GM19239 (cell line): ENCODE results near the gene PRKG1.

Source experiments
- DNase-seq: peaks from one replicate; pipeline ENCODE4 v3.0.0; 2011; ENCODE audit warnings: low spot score; ENCODE audit not compliant: insufficient read length
- FAIRE-seq: peaks from 2 replicates; lab custom pipeline; 2011; peaks lifted over from hg19 to GRCh38; lab: Jason Lieb, UNC

PRKG1 gene

GRCh38 chr10:51462076-51462779 lies 387.9 kb downstream of the PRKG1 start:
- DNase-seq (no peak), FAIRE-seq (no peak)

GRCh38 chr10:51468424-51468823 lies 394.1 kb downstream of the PRKG1 start:
- no peak for FAIRE-seq
- no peak for DNase-seq

DNA sequence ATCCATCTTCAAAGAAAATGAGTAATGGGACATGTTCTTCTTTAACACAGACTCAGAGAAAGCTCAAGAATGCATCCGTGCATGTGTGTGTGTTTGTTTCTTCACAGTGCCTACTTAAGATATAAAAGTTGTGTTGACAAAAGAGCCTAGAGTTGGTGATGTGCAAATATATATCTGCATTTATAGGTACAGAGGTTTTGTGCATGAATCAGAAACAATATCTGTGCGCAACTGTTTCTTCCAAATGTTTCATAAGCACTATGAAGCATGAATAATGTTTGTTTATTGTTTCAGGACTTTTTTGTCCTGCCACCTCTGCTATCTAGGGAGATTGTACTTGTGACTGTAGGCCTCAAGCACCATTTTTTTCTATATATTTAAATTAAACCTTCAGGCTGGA lies 395.4 kb downstream of the PRKG1 start:
- no peak for DNase-seq
- no peak for FAIRE-seq

GRCh38 chr10:51471271-51471670 lies 397.0 kb downstream of the PRKG1 start:
- FAIRE-seq (no peak), DNase-seq (no peak)

GRCh38 chr10:51472154-51472553 lies 397.9 kb downstream of the PRKG1 start:
- no peak for DNase-seq
- FAIRE-seq = no peak

DNA sequence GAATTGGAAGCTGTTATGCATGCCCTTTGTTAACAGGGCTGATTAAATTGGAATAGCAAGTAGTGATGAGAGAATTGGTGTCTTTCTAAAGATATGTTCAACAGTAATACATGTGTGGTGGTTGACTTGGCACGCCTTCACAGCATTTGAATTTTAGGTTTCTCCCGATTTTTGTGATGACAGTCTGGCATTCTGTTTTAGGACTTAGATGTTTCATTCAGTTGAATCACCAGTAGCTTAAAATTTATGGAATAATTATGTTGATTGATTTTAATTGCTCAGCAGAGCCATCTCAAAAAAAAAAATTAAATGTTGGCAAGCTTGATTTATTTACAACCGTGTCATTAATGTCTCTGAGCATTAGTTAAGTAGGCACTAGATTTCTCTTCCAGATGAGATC lies 405.4 kb downstream of the PRKG1 start:
- DNase-seq (no peak), FAIRE-seq (no peak)

- no peak for FAIRE-seq
- DNase-seq = no peak
Observed at GRCh38 chr10:51485668-51486067, 411.4 kb downstream of the PRKG1 start.

DNA sequence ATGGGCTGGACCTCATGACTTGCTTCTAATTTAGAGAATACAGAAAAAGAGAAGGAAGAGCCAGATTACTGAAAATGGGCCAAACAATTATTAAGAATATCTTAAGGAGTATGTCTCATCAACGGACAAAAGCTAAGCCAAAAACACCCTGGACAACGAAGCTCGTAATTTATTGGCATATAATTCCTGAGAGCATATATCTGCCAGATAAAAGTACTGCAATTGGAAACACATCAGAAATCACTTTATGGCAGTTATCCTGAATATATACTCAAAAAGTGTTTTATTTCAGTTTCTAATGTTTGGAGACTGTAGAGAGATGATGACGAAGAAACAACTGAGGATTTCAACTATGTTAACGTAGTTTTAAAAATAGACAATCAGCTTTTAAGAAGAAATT lies 413.3 kb downstream of the PRKG1 start:
- DNase-seq (no peak), FAIRE-seq (no peak)

DNA sequence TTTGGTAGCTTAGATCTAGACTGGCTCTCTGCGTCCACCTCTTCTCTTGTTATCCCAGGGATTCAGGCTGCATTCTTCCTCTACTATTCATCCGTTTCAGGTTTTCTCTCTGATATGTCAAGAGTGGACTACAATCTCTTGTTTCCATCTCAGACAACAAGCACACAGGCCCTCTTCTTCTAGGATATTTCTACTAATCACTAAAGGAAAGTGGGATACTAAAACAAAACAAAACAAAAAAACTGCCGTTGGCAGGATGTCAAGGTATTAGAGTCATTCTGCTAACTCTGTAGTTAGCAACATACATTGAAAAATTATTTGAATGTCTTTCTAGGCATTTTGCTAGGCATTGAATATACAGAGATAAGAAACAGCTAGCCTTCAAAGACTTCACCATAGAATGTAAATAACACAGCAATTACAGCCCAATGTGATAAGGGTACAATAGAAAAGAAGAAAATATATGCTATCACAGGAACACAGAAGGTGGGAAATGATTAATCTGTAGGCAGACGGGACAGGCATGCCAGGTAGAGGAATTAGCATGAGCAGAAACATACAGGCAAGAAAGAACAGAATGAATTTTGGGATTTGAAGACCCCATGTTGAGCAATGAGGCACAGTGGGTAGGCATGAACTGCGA lies 414.6 kb downstream of the PRKG1 start:
- FAIRE-seq (no peak), DNase-seq (no peak)

GRCh38 chr10:51498424-51498823 lies 424.1 kb downstream of the PRKG1 start:
- FAIRE-seq (no peak), DNase-seq (no peak)

GRCh38 chr10:51501396-51501795 lies 427.1 kb downstream of the PRKG1 start:
- DNase-seq = no peak
- FAIRE-seq = no peak

DNA sequence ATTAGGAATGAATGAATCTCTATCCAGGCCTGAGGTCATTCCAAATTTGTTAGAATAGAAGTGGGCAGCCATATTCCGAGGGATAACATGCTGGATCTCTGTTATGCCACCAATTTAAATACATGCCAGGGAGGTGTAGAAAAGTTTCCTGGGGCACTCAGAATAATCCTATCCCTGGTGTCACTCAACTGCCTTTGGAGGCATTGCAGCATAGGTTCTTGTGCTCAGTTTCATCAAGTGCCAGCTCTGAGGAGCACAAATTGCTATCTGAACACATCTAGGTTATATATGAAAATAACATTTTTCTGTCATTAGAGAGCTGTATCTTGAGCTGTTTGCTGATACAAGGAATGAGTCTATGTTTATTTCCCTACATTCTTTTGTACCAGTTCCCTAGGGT lies 427.8 kb downstream of the PRKG1 start:
- FAIRE-seq = no peak
- DNase-seq = no peak

DNA sequence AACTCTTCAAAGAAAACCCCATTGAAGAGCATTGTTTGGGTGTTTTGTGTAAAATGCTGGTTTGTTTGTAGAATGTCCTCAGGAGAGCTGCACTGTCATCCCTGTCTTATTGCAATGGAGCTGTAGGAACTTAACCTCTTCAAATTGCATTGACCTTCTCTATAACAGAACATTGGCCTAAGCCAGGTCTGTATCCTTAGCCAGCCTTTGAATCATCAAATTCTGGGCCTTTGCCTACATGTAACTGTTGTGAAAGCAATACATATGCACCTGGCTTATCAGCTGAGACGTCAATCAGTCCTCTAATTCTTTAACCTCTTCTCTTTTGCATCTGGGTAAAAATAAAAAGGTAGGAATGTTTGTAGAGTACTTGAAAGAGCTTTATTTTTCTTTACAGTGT lies 429.1 kb downstream of the PRKG1 start:
- DNase-seq (no peak), FAIRE-seq (no peak)

DNA sequence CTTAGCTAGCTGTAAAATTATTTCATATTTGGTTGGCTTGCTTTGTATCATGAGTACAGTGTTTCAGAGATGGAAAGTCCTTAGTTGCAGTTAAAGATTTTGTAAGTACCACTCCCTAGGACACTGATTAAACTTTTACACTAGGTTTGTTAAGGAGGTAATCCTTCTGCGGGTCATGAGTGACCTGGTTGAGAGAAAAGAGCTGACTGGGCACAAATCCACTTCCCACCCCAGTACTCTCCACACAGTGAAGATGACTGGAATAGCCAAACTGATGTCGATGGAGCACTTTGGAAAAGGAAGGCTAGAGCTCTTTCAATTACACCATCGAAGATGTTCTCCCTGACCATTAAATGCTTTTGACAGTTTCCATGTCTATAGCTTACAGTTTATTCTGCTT lies 433.2 kb downstream of the PRKG1 start:
- FAIRE-seq = no peak
- DNase-seq = no peak

DNA sequence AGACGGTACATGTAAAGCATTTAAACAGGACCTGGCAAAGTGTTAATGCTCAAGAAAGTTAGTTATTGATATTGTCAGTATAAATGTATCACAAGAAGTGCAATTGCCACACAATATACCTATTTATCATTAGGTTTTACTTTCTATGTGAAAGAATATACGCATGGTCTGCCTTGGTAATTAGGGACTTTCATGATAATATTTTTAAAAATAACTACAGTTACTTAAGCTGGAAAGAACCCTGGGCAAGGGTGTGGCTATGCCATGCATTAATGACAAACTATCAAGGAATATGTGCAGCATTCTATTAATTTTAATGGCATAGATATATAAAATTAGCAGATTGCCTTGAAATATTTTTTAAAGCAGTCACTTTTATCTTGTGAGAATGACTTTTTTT lies 433.9 kb downstream of the PRKG1 start:
- FAIRE-seq = no peak
- DNase-seq = no peak

DNA sequence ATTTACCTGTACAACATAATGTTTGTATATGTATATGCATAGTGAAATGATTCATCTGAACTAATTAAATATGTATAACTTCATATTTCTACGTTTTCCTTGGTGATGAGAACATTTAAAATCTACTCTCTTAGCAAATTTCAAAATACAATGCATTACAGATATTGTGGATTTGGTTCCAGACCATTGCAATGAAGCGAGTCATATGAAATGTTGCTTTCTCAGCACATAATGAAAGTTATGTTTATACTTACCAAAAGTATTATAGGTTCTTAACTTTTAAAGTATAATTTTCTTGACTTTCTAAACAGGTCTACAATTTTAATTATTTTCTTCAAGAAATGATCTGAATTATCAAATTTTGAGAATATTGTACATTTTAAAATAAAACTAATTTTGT lies 435.9 kb downstream of the PRKG1 start:
- FAIRE-seq = no peak
- DNase-seq = no peak

DNA sequence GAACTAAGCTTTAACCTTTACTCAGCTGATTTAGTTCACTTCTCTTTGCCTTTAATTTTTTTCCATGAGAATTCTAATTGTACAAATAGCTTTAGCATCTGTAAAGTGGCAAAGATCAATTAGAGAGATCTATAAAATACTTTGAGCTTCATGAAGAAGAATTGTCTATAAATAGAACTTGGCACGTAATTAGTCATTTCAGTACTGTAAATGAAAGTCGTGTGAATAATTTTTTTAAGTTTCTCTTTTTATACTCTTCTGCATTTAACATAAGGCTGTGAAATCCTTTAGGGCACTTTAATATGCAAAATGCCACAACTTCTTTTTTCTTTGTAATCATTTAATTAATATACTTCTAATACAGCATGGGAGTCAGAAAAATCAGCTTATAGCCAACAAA lies 447.3 kb downstream of the PRKG1 start:
- DNase-seq (no peak), FAIRE-seq (no peak)

GRCh38 chr10:51522858-51523257 lies 448.6 kb downstream of the PRKG1 start:
- DNase-seq (no peak), FAIRE-seq (no peak)

GRCh38 chr10:51523440-51523839 lies 449.2 kb downstream of the PRKG1 start:
- no peak for DNase-seq
- no peak for FAIRE-seq

DNA sequence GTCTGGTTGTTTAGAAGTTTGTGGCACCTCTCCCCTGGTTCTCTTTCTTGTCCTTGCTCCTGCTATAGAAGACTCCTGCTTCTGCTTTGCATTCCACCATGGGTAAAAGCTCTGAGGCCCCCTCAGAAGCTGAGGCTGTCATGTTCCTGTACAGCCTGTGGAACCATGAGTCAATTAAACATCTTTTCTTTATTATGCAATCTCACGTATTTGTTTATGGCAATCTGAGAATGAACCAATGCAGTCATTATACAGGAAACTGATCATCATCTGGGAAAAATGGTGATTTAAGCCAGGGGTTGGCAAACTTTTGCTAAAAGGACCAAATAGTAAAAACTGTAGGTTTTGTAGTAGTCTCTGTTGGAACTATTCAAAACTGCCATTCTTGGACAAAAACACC lies 449.8 kb downstream of the PRKG1 start:
- no peak for FAIRE-seq
- DNase-seq = no peak

DNA sequence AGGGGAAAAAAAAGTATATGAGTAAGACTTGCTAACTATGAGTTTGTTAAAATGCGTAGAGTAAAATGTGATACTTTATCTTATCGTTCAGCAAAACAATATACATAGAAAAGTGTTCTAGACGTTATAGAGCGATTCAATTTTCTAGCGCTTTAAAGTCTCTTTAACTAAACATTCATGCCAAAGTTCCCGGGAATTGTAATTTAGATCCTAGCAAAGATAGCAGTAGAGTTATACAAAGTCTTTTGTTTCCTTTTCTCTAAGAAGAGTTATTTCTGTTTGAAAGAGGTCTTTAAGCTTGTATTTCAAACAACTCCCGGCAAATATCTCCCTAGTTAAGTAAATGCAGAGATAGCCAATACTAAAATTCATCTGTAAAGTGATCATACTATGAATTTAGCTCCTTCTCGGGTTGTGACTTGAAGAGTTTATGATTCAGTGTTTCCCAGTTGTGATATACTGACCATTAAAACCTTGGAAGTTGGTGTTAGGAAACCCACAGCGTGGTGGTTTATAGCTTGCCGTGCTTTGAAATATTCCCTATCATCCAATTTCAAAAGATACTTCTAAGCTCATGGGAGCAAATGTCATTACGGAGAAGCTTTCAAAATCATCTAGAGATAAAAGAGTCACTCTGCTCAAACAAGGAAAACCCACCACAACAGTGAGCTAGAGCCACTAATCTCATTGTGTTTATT lies 453.4 kb downstream of the PRKG1 start:
- FAIRE-seq = no peak
- no peak for DNase-seq

DNA sequence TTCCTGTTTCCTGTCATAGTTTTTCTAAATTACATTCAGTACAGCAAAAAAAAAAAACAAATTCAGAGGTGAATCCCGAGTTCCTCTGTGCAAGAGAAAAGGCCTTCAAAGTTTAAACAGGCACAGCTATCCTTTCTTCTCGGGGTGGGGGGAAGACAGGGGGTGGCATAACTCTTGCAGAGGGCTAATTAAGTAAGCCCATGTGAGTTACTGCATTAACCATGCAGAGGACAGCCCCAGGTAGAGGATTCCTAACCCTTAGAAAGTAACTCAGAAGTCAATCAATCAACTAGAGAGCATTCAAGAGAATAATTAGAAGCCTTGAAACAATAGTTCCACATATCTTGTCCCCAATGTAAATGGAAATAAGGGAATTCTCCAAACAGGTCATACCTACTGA lies 454.2 kb downstream of the PRKG1 start:
- DNase-seq = no peak
- FAIRE-seq = no peak
